ENCODE results near the gene NUP62CL. TPM values are rescaled to one million over a fixed set of nuclear protein-coding genes. Genes with fewer than 3 reads are reported as not detected.

Gene NUP62CL
- total RNA-seq, result 10 to 100 TPM in 2 of 4 donors, 1 to 10 TPM in 1, not detected in 1; 1.2 to 26.4 (median 11.9) TPM

DNA sequence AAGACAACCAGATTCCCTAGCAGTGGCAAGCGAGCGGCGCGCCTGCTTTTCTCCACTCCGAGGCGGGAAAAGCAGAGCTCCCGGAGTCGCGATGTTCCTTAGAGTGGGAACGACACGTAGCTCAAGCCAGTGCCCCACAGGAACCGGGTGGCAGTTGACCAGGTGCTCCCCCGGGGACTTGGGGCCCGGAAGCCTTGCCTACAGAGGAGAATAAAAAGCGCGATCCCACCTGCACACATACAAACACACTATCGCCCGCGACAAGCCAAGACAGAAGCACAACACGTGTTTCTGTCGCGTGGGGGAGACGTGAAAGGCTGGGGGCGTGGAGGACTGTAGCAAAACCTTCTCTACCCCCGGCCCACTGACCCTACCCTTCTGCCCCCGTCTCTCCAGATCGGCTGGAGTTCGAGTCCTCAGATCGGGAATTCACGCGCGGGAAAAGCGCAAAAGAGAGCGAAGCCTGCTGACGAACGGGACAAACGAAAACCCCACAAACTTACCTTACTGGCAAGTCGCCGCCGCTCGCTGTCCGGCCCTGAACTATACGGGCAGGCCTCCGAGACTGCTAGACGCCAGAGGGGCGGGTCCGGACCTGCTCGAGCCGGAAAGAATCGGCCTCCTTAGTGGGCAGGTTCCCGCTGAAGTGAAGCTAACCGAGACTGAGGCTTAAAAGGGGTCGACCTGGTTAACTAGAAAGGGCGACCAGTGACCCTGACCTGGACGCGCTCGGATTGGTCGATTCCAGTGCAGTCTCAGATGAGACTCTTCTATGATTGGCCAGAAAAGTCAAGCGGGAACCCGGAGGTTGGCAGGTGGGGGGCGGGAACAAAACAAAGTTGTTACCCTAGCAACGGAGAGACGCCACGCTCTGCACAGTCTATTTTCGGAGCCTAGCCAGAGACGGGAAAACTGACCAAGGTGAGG, at the start of gene NUP62CL, which contains the start of gene DNAAF6:
Gene NUP62CL (minus strand): TSS at position 664 of the 927 bp plus-strand sequence. CDS start 31,287 bp downstream, outside the sequence.
Gene DNAAF6 (plus strand): TSS at position 842 of the 927 bp plus-strand sequence. CDS start 6,265 bp downstream, outside the sequence.
- H3K27ac ChIP-seq, result no peak within 1 kb of the TSS
- H3K9me3 ChIP-seq, result no peaks in the 10 kb centered on the region
- H3K4me1 ChIP-seq, result no peaks in the 10 kb centered on the region
- DNase-seq, result peak; percentile 62 to 81 (median 68)
- H3K4me3 ChIP-seq, result peak within 1 kb of the TSS; percentile 40 to 57 (median 49)
- no peaks in the 10 kb centered on the region for H3K36me3 ChIP-seq
- no peaks in the 10 kb centered on the region for H3K27me3 ChIP-seq
- no peak for TF ChIP-seq POLR2A (IDR thresholded peaks at IDR 0.05)
- TF ChIP-seq, protein P1, sequence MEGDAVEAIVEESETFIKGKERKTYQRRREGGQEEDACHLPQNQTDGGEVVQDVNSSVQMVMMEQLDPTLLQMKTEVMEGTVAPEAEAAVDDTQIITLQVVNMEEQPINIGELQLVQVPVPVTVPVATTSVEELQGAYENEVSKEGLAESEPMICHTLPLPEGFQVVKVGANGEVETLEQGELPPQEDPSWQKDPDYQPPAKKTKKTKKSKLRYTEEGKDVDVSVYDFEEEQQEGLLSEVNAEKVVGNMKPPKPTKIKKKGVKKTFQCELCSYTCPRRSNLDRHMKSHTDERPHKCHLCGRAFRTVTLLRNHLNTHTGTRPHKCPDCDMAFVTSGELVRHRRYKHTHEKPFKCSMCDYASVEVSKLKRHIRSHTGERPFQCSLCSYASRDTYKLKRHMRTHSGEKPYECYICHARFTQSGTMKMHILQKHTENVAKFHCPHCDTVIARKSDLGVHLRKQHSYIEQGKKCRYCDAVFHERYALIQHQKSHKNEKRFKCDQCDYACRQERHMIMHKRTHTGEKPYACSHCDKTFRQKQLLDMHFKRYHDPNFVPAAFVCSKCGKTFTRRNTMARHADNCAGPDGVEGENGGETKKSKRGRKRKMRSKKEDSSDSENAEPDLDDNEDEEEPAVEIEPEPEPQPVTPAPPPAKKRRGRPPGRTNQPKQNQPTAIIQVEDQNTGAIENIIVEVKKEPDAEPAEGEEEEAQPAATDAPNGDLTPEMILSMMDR (IDR thresholded peaks at IDR 0.05), result no peak

DNA sequence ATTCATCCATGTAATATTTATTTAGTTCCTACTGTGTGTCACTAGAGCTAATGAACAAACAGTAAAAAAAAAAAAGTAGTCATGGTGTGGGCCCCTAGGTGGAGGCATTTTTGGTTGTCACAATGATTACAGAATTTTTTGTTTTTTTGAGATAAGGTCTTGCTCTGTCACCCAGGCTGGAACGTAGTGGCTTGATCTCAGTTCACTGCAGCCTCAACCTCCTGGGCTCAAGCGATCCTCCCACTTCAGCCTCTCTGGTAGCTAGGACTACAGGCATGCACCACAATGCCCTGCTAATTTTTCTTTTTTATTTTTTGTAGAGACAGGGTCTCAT, 22.2 kb upstream of the NUP62CL start:
- H3K27ac ChIP-seq, result no peak overlapping the region
- no peaks in the 10 kb centered on the region for H3K4me1 ChIP-seq
- TF ChIP-seq POLR2A (IDR thresholded peaks at IDR 0.05), result no peak
- TF ChIP-seq, protein P1 (IDR thresholded peaks at IDR 0.05), result no peak
- no peak overlapping the region for H3K4me3 ChIP-seq
- no peaks in the 10 kb centered on the region for H3K36me3 ChIP-seq
- DNase-seq, result no peak
- H3K9me3 ChIP-seq, result no peaks in the 10 kb centered on the region
- no peaks in the 10 kb centered on the region for H3K27me3 ChIP-seq

DNA sequence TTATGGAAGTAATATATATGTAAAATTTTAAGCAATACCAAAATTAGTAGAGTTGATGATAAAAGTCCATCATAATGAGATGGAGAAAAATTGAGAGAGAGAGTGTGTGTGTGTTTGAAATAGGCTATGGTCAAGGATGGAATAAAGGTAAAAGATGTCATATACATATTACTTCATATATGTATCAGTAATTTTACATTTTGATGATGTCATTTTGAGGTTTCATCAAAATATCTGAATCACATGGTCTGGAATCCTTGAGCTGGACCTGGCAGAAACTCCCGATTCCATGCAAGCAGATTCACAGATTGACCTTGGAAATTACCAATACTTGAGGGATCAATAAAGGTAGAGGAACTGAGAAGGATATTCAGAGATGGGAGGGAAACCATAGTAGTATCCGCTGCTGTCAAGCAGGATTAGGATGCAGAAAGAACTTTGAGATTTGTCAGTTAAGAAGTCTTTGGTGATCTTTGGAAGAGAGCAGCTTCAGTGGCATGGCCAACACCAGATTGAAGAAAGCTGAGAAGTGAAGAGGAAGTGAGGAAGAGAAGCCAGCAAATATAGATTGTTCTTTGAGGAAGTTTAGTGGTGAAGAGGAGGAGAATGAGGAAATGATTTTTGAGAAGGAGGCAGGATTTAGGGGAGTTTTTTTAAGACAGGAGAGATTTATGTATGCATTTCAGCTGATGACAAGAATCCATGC, 21.7 kb upstream of the NUP62CL start:
- no peak for TF ChIP-seq POLR2A (IDR thresholded peaks at IDR 0.05)
- TF ChIP-seq, protein P1 (IDR thresholded peaks at IDR 0.05), result no peak
- H3K4me1 ChIP-seq, result no peaks in the 10 kb centered on the region
- no peaks in the 10 kb centered on the region for H3K27me3 ChIP-seq
- no peak overlapping the region for H3K4me3 ChIP-seq
- H3K36me3 ChIP-seq, result no peaks in the 10 kb centered on the region
- H3K9me3 ChIP-seq, result no peaks in the 10 kb centered on the region
- DNase-seq, result no peak
- H3K27ac ChIP-seq, result no peak overlapping the region

DNA sequence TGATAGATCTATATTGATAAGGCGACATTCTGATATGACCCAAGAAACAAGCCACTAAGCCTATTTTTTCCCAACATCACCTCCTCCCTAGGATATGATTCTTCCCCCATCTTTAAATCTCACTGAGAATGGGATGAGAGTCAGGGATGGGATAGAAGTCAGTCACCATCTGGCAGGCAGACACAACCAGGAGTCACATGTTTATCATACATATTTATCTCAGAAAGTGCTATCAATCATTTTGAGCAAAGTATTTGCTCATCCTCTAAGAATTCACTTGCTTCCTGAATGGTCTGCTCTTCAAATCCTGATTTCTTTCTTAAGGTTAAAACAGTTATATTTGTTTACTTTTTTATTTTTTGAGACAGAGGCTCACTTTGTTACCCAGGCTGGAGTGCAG, 20.5 kb upstream of the NUP62CL start:
- Histone ChIP-seq H3K9me3 (no peaks in the 10 kb centered on the region), H3K4me3 (no peak overlapping the region), H3K27ac (no peak overlapping the region), H3K36me3 (no peaks in the 10 kb centered on the region), H3K27me3 (no peaks in the 10 kb centered on the region), H3K4me1 (no peaks in the 10 kb centered on the region)
- no peak for TF ChIP-seq POLR2A (IDR thresholded peaks at IDR 0.05)
- TF ChIP-seq, protein P1 (IDR thresholded peaks at IDR 0.05), result no peak
- no peak for DNase-seq

DNA sequence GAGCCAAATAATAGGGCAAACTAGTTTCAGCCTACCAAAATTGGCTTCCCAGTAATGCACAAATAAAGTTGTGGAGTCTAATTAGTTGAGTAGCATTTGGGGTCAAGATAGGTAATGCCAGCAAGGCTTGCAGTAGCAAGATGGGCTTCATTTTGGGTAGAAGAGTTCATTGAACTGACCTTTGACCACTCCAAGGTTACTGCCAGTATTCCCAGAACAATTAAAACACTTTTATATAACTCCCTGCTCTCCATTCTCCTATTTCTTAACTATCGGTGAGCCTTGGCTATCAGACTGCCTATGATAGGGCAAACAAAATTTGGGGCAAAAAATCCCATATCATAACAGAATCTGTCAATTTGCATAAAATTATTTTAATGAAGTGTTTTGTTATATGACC, 7.2 kb upstream of the NUP62CL start:
- Histone ChIP-seq H3K4me3 (no peak overlapping the region), H3K36me3 (no peaks in the 10 kb centered on the region), H3K27ac (no peak overlapping the region), H3K9me3 (no peaks in the 10 kb centered on the region), H3K4me1 (no peaks in the 10 kb centered on the region), H3K27me3 (no peaks in the 10 kb centered on the region)
- TF ChIP-seq, protein P1 (IDR thresholded peaks at IDR 0.05), result no peak
- DNase-seq, result no peak
